Activated CD8-positive, alpha-beta memory T cell treated with anti-CD3 and anti-CD28 coated beads, Interleukin-2, amount 50 U/mL, for 24 hours (primary cell): Measurements from ENCODE around the gene TRIM61.
"Not testable (repeated sequence)": the region's sequence is repeated elsewhere in the genome, so short reads cannot be mapped to it uniquely, and the experiment has no call there.

ENCODE experiments used
- DNase-seq: peaks from one replicate; pipeline ENCODE4 v3.0.0-alpha.2; 2020; ENCODE audit errors: extremely low read depth

Gene TRIM61

GRCh38 chr4:164977243-164978164 is at the start of gene TRIM61:
Gene TRIM61, minus strand, starts transcription at chr4:164977657. Its CDS starts 7,655 bp downstream, at chr4:164970002.
- DNase-seq: peak; percentile 8

GRCh38 chr4:165025782-165026181 is 48.3 kb upstream of the TRIM61 start:
- not testable (repeated sequence) for DNase-seq

DNA sequence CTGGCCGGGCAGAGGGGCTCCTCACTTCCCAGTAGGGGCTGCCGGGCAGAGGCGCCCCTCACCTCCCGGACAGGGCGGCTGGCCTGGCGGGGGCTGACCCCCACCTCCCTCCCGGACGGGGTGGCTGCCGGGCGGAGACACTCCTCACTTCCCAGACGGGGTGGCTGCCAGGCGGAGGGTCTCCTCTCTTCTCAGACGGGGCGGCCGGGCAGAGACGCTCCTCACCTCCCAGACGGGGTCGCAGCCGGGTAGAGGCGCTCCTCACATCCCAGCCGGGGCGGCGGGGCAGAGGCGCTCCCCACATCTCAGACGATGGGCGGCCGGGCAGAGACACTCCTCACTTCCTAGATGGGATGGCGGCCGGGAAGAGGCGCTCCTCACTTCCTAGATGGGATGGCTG is 42.5 kb upstream of the TRIM61 start:
- DNase-seq: not testable (repeated sequence)

DNA sequence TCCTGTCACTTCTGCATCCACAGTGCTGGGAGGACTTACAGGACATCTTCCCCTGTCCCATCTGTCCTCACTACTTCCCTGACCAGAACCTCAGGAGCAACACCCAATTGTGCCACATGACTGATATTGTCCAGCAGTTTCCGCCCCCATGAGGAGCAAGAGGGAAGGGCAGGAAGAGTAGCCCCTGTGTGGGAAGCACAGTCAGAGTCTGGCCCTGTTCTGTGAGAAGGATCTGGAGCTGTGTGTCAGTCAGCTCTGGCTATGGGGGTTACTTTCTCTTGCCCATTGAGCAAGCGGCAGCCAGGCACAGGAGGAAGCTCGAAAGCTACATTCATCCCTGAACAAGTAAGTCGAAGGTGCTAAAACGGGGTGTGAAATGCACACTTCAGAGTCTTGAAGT is 39.5 kb upstream of the TRIM61 start:
- no peak for DNase-seq

GRCh38 chr4:165013691-165014090 is 36.2 kb upstream of the TRIM61 start:
- no peak for DNase-seq

- DNase-seq: no peak
Measured at GRCh38 chr4:165011403-165011802, 33.9 kb upstream of the TRIM61 start.

- no peak for DNase-seq
Measured at GRCh38 chr4:165010991-165011390, 33.5 kb upstream of the TRIM61 start.

DNA sequence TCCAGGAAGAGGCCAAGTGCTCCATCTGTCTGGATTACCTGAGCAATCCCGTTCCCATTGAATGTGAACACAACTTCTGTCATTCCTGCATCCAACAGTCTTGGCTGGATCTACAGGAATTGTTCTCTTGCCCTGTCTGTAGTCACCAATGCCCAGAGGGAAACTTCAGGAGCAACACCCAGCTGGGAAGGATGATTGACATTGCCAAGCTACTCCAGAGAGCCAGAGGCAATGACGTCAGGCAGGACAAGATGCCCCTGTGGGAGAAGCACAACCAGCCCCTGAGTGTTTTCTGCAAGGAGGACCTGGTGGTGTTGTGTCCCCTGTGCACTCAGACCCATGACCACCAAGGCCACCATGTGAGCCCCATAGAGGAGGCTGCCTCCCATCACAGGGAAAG is 33.0 kb upstream of the TRIM61 start:
- no peak for DNase-seq

DNA sequence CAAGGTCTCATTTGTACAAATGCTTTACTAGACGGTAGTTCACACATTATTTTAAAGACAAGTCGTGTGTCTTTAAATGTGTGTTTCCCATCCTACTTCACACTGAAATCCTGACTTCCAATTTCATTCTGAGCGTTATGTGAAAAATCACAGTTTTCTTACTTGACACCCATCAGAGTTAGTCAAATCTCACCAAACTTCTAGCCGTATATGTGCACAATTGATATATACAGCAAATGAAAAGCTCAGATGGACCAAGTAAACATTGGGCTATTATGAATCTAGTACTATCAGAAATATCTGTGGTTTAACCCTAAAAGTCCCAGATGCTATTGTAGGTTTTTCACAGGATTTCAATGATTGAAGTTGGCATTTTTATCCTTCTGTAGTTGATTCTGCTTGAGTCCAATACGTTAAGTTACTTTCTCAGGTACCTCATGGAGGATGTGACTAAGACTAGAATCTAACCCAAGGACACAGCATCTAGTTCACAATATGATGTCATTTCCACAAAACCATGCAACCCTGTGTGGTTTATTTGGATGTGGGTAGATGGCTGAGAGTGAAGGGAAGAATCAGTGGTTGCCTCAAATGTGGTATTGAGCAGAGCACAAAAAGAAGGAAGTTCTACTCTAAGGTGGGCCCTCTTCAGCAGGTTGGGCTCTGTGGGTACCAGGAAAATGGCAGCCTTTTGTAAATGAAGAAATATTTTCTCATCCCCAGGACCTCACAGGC is 32.2 kb upstream of the TRIM61 start:
- DNase-seq: no peak

GRCh38 chr4:165006886-165007285 is 29.4 kb upstream of the TRIM61 start:
- DNase-seq: no peak

DNA sequence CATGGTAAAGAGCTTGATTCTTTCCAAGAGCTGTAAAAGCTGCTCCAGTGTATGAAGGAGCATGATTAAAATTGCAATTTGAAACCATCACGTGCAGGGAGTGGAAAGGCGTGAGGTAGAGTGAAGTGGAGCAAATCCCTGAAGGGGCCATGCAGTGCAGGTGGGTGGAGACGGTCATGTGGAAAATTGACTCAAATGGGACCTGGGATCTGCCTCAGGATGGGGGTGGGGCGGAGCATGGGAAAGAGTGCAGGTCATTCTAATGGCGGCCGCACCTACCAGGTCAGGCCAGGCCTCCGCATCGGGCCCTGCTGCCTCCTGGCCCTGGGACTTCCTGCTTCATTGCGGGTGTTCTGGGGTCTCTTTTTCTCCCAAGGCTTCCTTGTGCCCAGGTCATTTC is 29.0 kb upstream of the TRIM61 start:
- DNase-seq: no peak

DNA sequence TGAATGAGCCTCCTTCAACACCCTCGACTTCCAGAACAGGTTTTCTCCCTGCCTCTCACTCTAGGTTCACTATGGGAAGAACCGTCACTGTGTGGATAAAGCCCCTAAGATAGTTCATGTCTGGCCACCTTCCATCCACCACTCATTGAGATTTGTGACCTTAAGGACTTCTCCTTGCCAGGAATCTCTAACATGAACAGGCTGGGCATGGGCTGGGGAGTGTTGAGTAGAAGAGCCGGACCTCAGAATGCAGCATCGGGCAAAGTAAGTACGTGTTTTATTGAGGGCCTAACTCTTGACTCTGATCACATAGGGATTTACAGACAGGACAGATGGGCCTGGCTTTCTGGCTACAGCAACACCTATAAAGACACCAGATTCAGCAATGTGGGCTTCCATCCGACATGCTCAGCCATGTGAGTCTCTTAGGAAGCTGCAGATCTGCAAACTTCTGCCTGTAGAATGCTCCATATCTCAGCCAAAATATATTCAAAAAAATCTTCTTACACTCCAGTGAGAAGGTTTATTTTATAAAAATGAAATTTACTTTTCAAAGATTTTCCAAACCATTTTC is 28.0 kb upstream of the TRIM61 start:
- no peak for DNase-seq

GRCh38 chr4:165001957-165002356 is 24.5 kb upstream of the TRIM61 start:
- not testable (repeated sequence) for DNase-seq

- DNase-seq: not testable (repeated sequence)
Measured at GRCh38 chr4:164998526-164999080, 21.1 kb upstream of the TRIM61 start.

DNA sequence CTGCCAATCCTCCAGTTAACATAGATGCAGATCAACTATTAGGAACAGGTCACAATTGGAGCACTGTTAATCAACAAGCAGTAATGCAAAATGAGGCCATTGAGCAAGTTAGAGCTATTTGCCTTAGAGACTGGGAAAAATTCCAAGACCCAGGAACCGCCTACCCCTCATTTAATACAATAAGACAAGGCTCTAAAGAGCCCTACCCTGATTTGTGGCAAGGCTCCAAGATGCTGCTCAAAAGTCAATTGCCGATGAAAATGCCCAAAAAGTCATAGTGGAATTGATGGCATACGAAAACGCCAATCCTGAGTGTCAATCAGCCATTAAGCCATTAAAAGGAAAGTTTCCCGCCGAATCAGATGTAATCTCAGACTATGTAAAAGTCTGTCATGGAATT is 20.5 kb upstream of the TRIM61 start:
- no peak for DNase-seq

DNA sequence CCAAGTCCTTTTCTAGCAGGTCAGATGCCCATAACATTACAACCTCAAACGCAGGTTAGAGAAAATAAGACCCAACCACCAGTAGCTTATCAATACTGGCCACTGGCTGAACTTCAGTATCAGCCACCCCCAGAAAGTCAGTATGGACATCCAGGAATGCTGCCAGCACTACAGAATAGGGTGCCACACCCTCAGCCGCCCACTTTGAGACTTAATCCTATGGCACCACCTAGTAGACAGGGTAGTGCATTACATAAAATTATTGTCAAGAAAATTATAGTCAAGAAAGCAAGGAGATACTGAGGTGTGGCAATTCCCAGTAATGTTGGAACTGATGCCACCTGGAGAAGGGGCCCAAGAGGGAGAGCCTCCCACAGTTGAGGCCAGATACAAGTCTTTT is 19.9 kb upstream of the TRIM61 start:
- no peak for DNase-seq

GRCh38 chr4:164996123-164996522 is 18.7 kb upstream of the TRIM61 start:
- DNase-seq: not testable (repeated sequence)

DNA sequence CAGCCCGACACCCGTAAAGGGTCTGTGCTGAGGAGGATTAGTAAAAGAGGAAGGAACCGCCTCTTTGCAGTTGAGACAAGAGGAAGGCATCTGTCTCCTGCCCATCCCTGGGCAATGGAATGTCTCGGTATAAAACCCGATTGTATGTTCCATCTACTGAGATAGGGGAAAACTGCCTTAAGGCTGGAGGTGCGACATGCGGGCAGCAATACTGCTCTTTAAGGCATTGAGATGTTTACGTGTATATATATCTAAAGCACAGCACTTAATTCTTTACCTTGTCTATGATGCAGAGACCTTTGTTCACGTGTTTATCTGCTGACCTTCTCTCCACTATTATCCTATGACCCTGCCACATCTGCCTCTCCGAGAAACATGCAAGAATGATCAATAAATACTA is 13.3 kb upstream of the TRIM61 start:
- DNase-seq: not testable (repeated sequence)

- DNase-seq: no peak
Measured at GRCh38 chr4:164989471-164989870, 12.0 kb upstream of the TRIM61 start.

DNA sequence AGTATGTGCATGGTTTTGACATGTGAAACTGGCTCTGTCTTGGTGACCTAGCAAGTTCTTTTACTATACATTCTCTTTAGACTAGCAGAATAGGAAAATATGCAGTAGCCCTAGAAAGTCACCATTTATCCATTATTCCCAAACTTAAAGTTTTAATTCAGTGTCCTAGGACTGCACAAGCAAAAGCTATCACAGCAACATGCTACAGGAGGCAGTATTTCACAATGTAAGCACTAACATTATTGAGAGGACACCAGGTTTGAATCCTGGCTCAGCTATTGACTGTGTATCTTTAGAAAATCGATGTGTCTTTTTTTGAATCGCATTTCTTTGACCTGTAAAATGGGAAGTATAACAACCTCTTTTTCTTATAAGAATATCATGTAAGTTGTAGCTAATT is 5.5 kb downstream of the TRIM61 start:
- not testable (repeated sequence) for DNase-seq

GRCh38 chr4:164959896-164960295 is 17.6 kb downstream of the TRIM61 start:
- DNase-seq: no peak

DNA sequence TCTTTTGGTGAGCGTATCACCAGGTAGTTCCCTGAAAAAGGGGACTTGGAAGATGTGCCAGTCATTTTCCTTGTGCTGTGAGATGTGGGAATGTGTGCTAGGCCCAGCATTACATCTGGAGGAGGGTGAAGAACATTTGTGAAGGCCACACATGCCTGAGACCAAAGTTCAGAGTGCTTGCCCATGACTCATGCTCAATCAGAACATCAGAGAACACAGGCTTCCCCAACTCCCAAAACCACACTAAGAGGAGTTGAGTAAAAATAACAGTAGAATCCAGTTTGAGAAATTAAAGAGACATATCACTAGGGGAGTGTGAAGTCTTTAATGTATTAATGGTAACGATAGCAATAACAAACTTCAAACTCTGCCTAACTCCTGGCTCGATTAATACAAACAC is 18.0 kb downstream of the TRIM61 start:
- not testable (repeated sequence) for DNase-seq
